NT2/D1 (cell line): ENCODE measurements around the gene PDCD7.

Experiments used
- SUZ12 ChIP-seq: IDR thresholded peaks from 2 replicates; pipeline ENCODE4 v1.6.1; 2011; ENCODE audit not compliant: insufficient read length, insufficient read depth; ENCODE audit errors: extremely low read depth
- YY1 ChIP-seq: IDR thresholded peaks from 2 replicates; pipeline ENCODE4 v1.6.1; 2011; ENCODE audit not compliant: insufficient read length, insufficient read depth
- ZNF274 ChIP-seq: IDR thresholded peaks from 2 replicates; pipeline ENCODE4 v1.6.1; 2011; ENCODE audit warnings: mild to moderate bottlenecking, low read depth, low read length

GRCh38 chr15:65156692-65157091 lies 23.1 kb upstream of the PDCD7 start:
- TF ChIP-seq YY1: no peak
- TF ChIP-seq ZNF274: no peak
- no peak for TF ChIP-seq SUZ12
